A549 (cell line): Measurements from ENCODE around the gene ELOVL6. TPM values are rescaled to one million over a fixed set of nuclear protein-coding genes. Genes with fewer than 3 reads are reported as not detected.

Source experiments
- ATAC-seq, 2 experiments: fragments of 200-7000 bp in 1 of 2; fragments of >200 bp in 1 of 2; cut with Nextera tagmentation in 1 of 2; cut with Tn5 transposase in 1 of 2; 3 replicates each; pipeline versions ENCODE4 v1.8.0 to v1.9.1; 2018 to 2020; ENCODE audit warnings: mild to moderate bottlenecking in 1 of 2, moderate library complexity in 1 of 2
- CTCF ChIA-PET: fragments of 300-600 bp; sonication (Branson Sonifier 250); formaldehyde crosslinking; extraction: SDS; loops from one replicate; lab custom pipeline; 2021; ENCODE audit warnings: antibody characterized with exemption, inconsistent platforms; lab: Yijun Ruan, JAX
- POLR2A ChIA-PET: fragments of 350-600 bp; formaldehyde crosslinking; extraction: SDS; loops from one replicate; lab custom pipeline; 2021; ENCODE audit warnings: antibody characterized with exemption, inconsistent platforms; lab: Yijun Ruan, JAX
- DNase-seq, 2 experiments: peaks; one replicate each; pipeline versions ENCODE4 v3.0.0 to v3.0.0-alpha.2; 2011 to 2016; ENCODE audit warnings: low read depth in 1 of 2, low spot score in 1 of 2
- FAIRE-seq: peaks from 2 replicates; lab custom pipeline; 2011; peaks lifted over from hg19 to GRCh38; lab: Jason Lieb, UNC
- H3K27ac ChIP-seq, 2 experiments: fragments of >200 bp; sonication (Bioruptor Twin); formaldehyde crosslinking; 3 replicates each; pipeline ENCODE4 v1.5.1; 2016 to 2017
- H3K4me1 ChIP-seq: fragments of >200 bp; sonication (Bioruptor Twin); formaldehyde crosslinking; 3 replicates; pipeline ENCODE4 v1.6.1; 2016
- H3K4me2 ChIP-seq: fragments of >200 bp; sonication (Bioruptor Twin); formaldehyde crosslinking; 3 replicates; pipeline ENCODE4 v1.6.1; 2016
- H3K4me3 ChIP-seq: fragments of >200 bp; sonication (Bioruptor Twin); formaldehyde crosslinking; 3 replicates; pipeline ENCODE4 v1.5.1; 2016
- H3K9me3 ChIP-seq: fragments of >200 bp; sonication (Bioruptor Twin); formaldehyde crosslinking; 3 replicates; pipeline ENCODE4 v1.6.1; 2016
- CBX2 ChIP-seq: fragments of 200-600 bp; sonication (generic); IDR thresholded peaks from 2 replicates; pipeline ENCODE4 v1.6.1; 2016; ENCODE audit warnings: low read depth, mild to moderate bottlenecking, borderline replicate concordance
- CEBPB ChIP-seq, 2 experiments: fragments of >200 bp in 1 of 2; sonication (Bioruptor Twin) in 1 of 2; formaldehyde crosslinking in 1 of 2; IDR thresholded peaks; 2 replicates each; pipeline ENCODE4 v1.6.1; 2012 to 2016
- CHD4 ChIP-seq: fragments of 200-600 bp; sonication (generic); IDR thresholded peaks from 2 replicates; pipeline ENCODE4 v1.6.1; 2016; ENCODE audit warnings: antibody characterized with exemption, mild to moderate bottlenecking, borderline replicate concordance
- ESRRA ChIP-seq: fragments of 150-350 bp; IDR thresholded peaks from 2 replicates; pipeline ENCODE4 v1.6.1; 2014; ENCODE audit warnings: mild to moderate bottlenecking, low read length, borderline replicate concordance
- FOSB ChIP-seq: fragments of 250-450 bp; sonication (Bioruptor Pico); IDR thresholded peaks from 2 replicates; pipeline ENCODE4 v1.5.0; 2020; ENCODE audit warnings: mild to moderate bottlenecking, moderate library complexity
- FOXS1 ChIP-seq: fragments of 250-450 bp; sonication (Bioruptor Pico); IDR thresholded peaks from 2 replicates; pipeline ENCODE4 v1.5.0; 2020; ENCODE audit warnings: mild to moderate bottlenecking, moderate library complexity
- GATA3 ChIP-seq: IDR thresholded peaks from 2 replicates; pipeline ENCODE4 v1.6.1; 2012; ENCODE audit warnings: borderline replicate concordance
- HEYL ChIP-seq: fragments of 250-450 bp; sonication (Bioruptor Pico); IDR thresholded peaks from 2 replicates; pipeline ENCODE4 v1.8.0; 2021; ENCODE audit warnings: mild to moderate bottlenecking, moderate library complexity
- JUNB ChIP-seq: fragments of >200 bp; sonication (Bioruptor Twin); formaldehyde crosslinking; IDR thresholded peaks from 2 replicates; pipeline ENCODE4 v1.6.1; 2016
- KDM1A ChIP-seq: fragments of 200-600 bp; sonication (generic); IDR thresholded peaks from 2 replicates; pipeline ENCODE4 v1.6.1; 2016; ENCODE audit warnings: low read depth, mild to moderate bottlenecking
- MYC ChIP-seq: IDR thresholded peaks from 2 replicates; pipeline ENCODE4 v1.6.1; 2012; ENCODE audit warnings: mild to moderate bottlenecking, inconsistent platforms, low read length, improper control_type of control experiment, borderline replicate concordance
- NPAS2 ChIP-seq: fragments of 250-450 bp; sonication (Bioruptor Pico); IDR thresholded peaks from 2 replicates; pipeline ENCODE4 v1.8.0; 2022; ENCODE audit warnings: mild to moderate bottlenecking, moderate library complexity, borderline replicate concordance
- PHF8 ChIP-seq: fragments of 200-600 bp; sonication (generic); IDR thresholded peaks from 2 replicates; pipeline ENCODE4 v1.6.1; 2016; ENCODE audit warnings: low read depth, mild to moderate bottlenecking, antibody characterized with exemption, moderate library complexity, borderline replicate concordance
- POLR2A ChIP-seq: IDR thresholded peaks from 2 replicates; pipeline ENCODE4 v1.6.1; 2012; ENCODE audit warnings: mild to moderate bottlenecking, low read length
- POLR2AphosphoS2 ChIP-seq: conservative IDR thresholded peaks from 2 replicates; pipeline ENCODE4 v1.6.1; 2012; ENCODE audit warnings: low read length, improper control_type of control experiment, inconsistent platforms
- RAD21 ChIP-seq, 2 experiments: fragments of >200 bp in 1 of 2; sonication (Bioruptor Twin) in 1 of 2; formaldehyde crosslinking in 1 of 2; IDR thresholded peaks in 1 of 2; conservative IDR thresholded peaks in 1 of 2; 2 replicates in 1 of 2; 3 replicates in 1 of 2; pipeline ENCODE4 v1.6.1; 2012 to 2018; ENCODE audit warnings: inconsistent platforms in 1 of 2
- REST ChIP-seq: fragments of 200-600 bp; sonication (generic); IDR thresholded peaks from 2 replicates; pipeline ENCODE4 v1.6.1; 2016; ENCODE audit warnings: antibody characterized with exemption, mild to moderate bottlenecking, moderate library complexity
- RFX5 ChIP-seq: fragments of 450-650 bp; IDR thresholded peaks from 2 replicates; pipeline ENCODE4 v1.7.1; 2014; ENCODE audit warnings: antibody characterized with exemption, mild to moderate bottlenecking, moderate library complexity
- TFCP2L1 ChIP-seq: fragments of 250-450 bp; sonication (Bioruptor Pico); IDR thresholded peaks from 2 replicates; pipeline ENCODE4 v1.5.0; 2021; ENCODE audit warnings: mild to moderate bottlenecking
- TP53 ChIP-seq: fragments of 250-450 bp; sonication (Bioruptor Pico); IDR thresholded peaks from 2 replicates; pipeline ENCODE4 v1.5.0; 2021; ENCODE audit warnings: mild to moderate bottlenecking, moderate library complexity
- ZNF302 ChIP-seq: fragments of 250-450 bp; sonication (Bioruptor Pico); IDR thresholded peaks from 2 replicates; pipeline ENCODE4 v1.9.0; 2021; ENCODE audit warnings: inconsistent platforms, mild to moderate bottlenecking, moderate library complexity
- ZSCAN20 ChIP-seq: fragments of 250-450 bp; sonication (Bioruptor Pico); IDR thresholded peaks from 2 replicates; pipeline ENCODE4 v1.8.0; 2022; ENCODE audit warnings: mild to moderate bottlenecking, moderate library complexity
- WGBS: methylation state at CpG from one replicate; pipeline ENCODE4 v1.1.6; 2017; ENCODE audit errors: missing lambda C conversion rate; 5-methylcytosine and 5-hydroxymethylcytosine counted together
- polyA plus RNA-seq, 4 experiments: library from polyadenylated mRNA; depleted of rRNA in 3 of 4; stranded (reverse); fragments of >200 nt; fragmentation: RNase III in 1 of 4; extraction: RNeasy Plus Mini Kit Qiagen cat#74134 plus additional on column Dnase treatment in 1 of 4; gene quantifications; 2 replicates in 3 of 4; 3 replicates in 1 of 4; pipeline ENCODE4 v1.2.3, GENCODE V29; 2011 to 2017
- TF ChIP-seq, protein P1 (sequence below): IDR thresholded peaks from 2 replicates; pipeline ENCODE4 v1.6.1; 2012

Gene ELOVL6
- polyA plus RNA-seq, 2 of the 4 experiments (the other 2 are of a cell fraction): 22.0 to 26.8 TPM

DNA sequence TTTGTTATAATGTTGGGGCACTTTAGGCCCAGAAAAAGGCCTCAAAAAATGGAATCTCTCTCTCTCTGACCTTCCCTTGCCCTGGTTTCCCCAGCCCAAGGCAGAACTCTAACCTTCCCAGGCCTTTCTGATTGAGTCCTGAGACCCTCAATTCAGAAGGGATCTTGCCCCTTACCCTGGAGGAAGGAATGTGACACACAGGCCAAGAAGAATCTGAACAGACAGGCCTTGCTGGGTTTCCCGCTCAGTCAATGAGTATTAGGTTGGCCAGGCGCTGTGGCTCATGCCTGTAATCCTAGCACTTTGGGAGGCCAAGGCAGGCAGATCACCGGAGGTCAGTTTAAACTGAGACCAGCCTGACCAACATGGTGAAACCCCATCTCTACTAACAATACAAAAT, 27.6 kb downstream of the ELOVL6 start:
- ChIA-PET POLR2A (no interaction called here), CTCF (no interaction called here)
- Histone ChIP-seq H3K4me1 (peaks cover 11% of the 10 kb centered on the region; the same call in 1 of the 3 replicates), H3K27ac (no peak overlapping the region), H3K9me3 (no peaks in the 10 kb centered on the region), H3K4me2 (no peak overlapping the region), H3K4me3 (no peak overlapping the region)
- DNase-seq (no peak), ATAC-seq (no peak), FAIRE-seq (no peak)
- WGBS: no CpG with 5 or more reads among the region's 3 CpGs
- TF ChIP-seq CEBPB (IDR thresholded peaks at IDR 0.05) (no peak), NPAS2 (CRISPR knock-in tag) (no peak), CHD4 (no peak)

DNA sequence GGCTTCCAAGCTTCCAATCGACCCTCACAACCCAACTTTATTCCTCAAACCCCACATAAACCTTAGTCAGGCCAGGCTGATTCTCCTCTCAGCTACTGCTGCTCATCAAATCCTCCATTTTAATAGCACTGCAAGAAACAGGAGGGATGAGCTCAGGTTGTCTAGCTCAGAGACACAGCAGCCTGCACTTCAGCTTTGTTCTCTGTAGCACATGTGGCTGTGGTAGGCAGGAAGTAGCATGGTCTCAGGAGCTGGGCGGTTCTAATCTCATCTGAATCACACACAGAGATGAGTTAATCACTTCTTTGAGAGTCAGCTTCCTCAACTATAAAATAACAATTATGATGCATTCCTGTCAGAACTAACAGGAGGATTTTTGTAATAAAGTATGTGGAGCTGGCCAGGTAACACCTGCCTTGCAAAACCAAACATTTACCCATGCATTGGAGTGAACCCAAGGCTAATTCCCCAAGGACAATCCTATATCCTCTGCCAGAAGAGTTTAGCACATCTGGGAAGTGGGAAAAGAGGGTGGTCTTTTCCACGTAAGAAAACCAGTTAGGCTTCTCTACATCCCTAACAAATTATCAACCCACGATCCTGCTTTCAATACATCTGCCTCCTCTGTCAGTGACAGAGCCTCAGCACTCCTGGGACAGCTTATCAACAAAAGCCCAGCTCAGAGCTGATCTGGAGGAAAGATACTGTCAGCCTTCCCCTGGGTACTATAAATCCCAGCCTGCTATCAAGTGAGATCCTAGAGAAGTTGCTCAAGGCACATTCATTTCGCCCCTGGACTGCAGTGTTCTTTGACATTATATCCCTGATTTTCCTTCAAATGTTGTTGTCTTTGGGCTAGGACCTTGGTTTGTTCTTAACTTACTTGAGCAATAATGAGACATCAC, 32.8 kb downstream of the ELOVL6 start:
- no peak for FAIRE-seq
- Histone ChIP-seq H3K4me1 (peaks cover 32% of the 10 kb centered on the region), H3K27ac (peak overlapping the region; percentile 29 to 80; a peak in 4 of 6 replicates), H3K4me2 (peak overlapping the region; percentile 20; the same call in 1 of the 3 replicates), H3K4me3 (no peak overlapping the region), H3K9me3 (no peaks in the 10 kb centered on the region)
- WGBS: 54% methylated on average over 5 of the region's 5 CpGs
- CTCF ChIA-PET: no interaction called here
- DNase-seq: peak in 1 of 2 experiments; percentile 19
- POLR2A ChIA-PET: no interaction called here
- TF ChIP-seq POLR2AphosphoS2: no peak
- TF ChIP-seq FOSB (CRISPR knock-in tag): no peak
- TF ChIP-seq RAD21 (conservative IDR thresholded peaks at IDR 0.05 in 1 of 2, IDR thresholded peaks at IDR 0.05 in 1 of 2): no peak
- no peak for TF ChIP-seq ESRRA
- TF ChIP-seq NPAS2 (CRISPR knock-in tag): no peak
- TF ChIP-seq KDM1A: no peak
- ATAC-seq: peak; percentile 67 to 75

DNA sequence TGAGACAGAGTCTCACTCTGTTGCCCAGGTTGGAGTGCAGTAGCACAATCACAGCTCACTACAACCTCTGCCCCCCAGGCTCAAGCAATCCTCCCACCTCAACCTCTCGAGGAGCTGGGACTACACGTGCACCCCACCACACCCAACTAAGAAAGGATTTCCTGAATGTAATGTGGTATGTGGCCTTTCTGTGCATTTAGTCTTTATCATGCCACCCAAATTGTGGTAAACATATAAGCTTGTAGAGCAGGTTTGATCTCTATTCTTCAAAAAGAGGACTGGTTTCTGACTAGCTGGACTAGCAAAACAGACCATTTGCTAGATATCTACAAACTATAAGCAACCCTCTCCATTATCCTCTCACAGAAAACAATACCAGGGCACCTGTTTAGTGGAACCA, 33.6 kb downstream of the ELOVL6 start:
- FAIRE-seq: no peak
- TF ChIP-seq, protein P1, sequence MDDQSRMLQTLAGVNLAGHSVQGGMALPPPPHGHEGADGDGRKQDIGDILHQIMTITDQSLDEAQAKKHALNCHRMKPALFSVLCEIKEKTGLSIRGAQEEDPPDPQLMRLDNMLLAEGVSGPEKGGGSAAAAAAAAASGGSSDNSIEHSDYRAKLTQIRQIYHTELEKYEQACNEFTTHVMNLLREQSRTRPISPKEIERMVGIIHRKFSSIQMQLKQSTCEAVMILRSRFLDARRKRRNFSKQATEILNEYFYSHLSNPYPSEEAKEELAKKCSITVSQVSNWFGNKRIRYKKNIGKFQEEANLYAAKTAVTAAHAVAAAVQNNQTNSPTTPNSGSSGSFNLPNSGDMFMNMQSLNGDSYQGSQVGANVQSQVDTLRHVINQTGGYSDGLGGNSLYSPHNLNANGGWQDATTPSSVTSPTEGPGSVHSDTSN: no peak
- TF ChIP-seq RAD21 (conservative IDR thresholded peaks at IDR 0.05 in 1 of 2, IDR thresholded peaks at IDR 0.05 in 1 of 2) (no peak), POLR2A (no peak), FOXS1 (CRISPR knock-in tag) (no peak), KDM1A (no peak), HEYL (CRISPR knock-in tag) (no peak), CBX2 (no peak)
- Histone ChIP-seq H3K4me2 (no peak overlapping the region), H3K4me3 (no peak overlapping the region), H3K27ac (peak overlapping the region in 1 of 2 experiments; percentile 80; a peak in 4 of 6 replicates), H3K4me1 (peaks cover 37% of the 10 kb centered on the region), H3K9me3 (no peaks in the 10 kb centered on the region)
- WGBS: 81% methylated on average over 2 of the region's 2 CpGs
- ATAC-seq: no peak
- ChIA-PET CTCF (interaction anchor here (1.1 kb wide), 1 partner anchor 114 kb away, joined by 3 read pairs; no protein-coding TSS in a partner anchor), POLR2A (interaction anchor here (0.6 kb wide), 2 partner anchors 26 to 48 kb away, joined by 4 read pairs; no protein-coding TSS in a partner anchor)
- DNase-seq: no peak

- CTCF ChIA-PET: interaction anchor here (1.1 kb wide), 1 partner anchor 113 kb away, joined by 3 read pairs; no protein-coding TSS in a partner anchor
- no peaks in the 10 kb centered on the region for H3K9me3 ChIP-seq
- DNase-seq (no peak), ATAC-seq (peak in 1 of 2 experiments; percentile 50; a peak in 3 of 6 replicates), FAIRE-seq (no peak)
- H3K4me1 ChIP-seq: peaks cover 43% of the 10 kb centered on the region
- H3K4me3 ChIP-seq: no peak overlapping the region
- WGBS: 50% methylated on average over 5 of the region's 5 CpGs
- peak overlapping the region; percentile 61 for H3K4me2 ChIP-seq
- peak overlapping the region; percentile 53 to 80 for H3K27ac ChIP-seq
- POLR2A ChIA-PET: interaction anchor here (0.6 kb wide), 1 partner anchor 49 kb away, joined by 4 read pairs; no protein-coding TSS in a partner anchor
- no peak for TF ChIP-seq JUNB
- no peak for TF ChIP-seq NPAS2 (CRISPR knock-in tag)
- TF ChIP-seq ZSCAN20 (CRISPR knock-in tag): no peak
- TF ChIP-seq REST: no peak
- TF ChIP-seq ZNF302 (CRISPR knock-in tag): no peak
- no peak for TF ChIP-seq TFCP2L1
- TF ChIP-seq GATA3: no peak
- TF ChIP-seq, protein P1: no peak
- no peak for TF ChIP-seq MYC
- no peak for TF ChIP-seq RFX5
- no peak for TF ChIP-seq TP53 (CRISPR knock-in tag)
- TF ChIP-seq PHF8: no peak
Observed at GRCh38 chr4:110164251-110164650, 34.2 kb downstream of the ELOVL6 start.
